ENCODE data around the gene TERT.

TERT gene

GRCh38 chr5:1206521-1207412 lies 88.1 kb downstream of the TERT start:
- DNase-seq (ENCODE audit: low spot score): no peak

GRCh38 chr5:1205255-1206180 lies 89.3 kb downstream of the TERT start:
- no peak for DNase-seq (ENCODE audit: low spot score)

GRCh38 chr5:1204693-1205242 lies 90.1 kb downstream of the TERT start:
- DNase-seq (ENCODE audit: low spot score): no peak

GRCh38 chr5:1203968-1204692 lies 90.7 kb downstream of the TERT start:
- no peak for DNase-seq (ENCODE audit: low spot score)

- DNase-seq (ENCODE audit: low spot score): no peak
These were observed 91.4 kb downstream of the TERT start for GRCh38 chr5:1203311-1203967.
